Mesenteric fat pad (tissue), 1 donor: ENCODE results near the gene ANTXR1. TPM values are rescaled to one million over a fixed set of nuclear protein-coding genes. Genes with fewer than 3 reads are reported as not detected.

ENCODE experiments used
- DNase-seq: peaks from one replicate; pipeline ENCODE4 v3.0.0-alpha.2; 2020; ENCODE audit warnings: low spot score
- total RNA-seq: library from RNA; stranded (reverse); fragmentation: NEBNext Ultra II Directional; extraction: Animal tissue kit (Norgen Biotek cat#: 25700); gene quantifications from one replicate; pipeline ENCODE4 v1.2.1, GENCODE V29; 2021
- donor health status: DM: yes; HTN: yes; CAD: no.

The ANTXR1 gene
- total RNA-seq, 1 donor from 2014 or later: 51.9 TPM

DNA sequence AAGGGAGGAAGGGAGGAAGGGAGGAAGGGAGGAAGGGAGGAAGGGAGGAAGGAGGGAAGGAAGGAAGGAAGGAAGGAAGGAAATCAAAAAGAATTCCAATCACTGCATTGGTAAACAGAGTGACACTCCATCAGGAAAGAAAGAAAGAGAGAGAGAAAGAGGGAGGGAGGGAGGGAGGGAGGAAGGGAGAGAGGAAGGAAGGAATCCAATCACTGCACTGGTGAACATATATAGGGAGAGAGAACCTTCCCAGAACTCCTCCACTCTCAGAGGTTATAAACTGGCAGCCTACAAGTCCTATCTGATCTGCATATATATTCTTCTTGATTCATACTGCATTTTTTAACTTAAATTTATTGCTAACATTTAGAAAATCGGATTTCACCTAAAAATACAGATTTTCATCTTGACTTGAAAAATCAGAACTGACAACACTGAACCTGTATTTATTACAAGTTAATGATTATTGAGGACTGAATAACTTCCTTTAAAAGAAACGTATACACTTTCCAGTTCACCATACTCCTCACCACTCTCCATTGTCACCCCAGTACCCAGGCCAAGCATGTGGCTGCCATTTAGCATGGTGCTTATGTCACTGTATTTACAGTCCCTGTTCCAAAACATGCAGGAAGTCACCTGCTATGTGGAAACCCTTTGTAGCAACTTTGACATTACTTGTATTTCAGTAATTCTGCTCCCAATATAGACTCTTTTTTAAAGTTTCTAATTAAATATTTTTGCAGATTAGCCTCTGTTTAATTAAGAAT is 83.5 kb downstream of the ANTXR1 start:
- DNase-seq: no peak

DNA sequence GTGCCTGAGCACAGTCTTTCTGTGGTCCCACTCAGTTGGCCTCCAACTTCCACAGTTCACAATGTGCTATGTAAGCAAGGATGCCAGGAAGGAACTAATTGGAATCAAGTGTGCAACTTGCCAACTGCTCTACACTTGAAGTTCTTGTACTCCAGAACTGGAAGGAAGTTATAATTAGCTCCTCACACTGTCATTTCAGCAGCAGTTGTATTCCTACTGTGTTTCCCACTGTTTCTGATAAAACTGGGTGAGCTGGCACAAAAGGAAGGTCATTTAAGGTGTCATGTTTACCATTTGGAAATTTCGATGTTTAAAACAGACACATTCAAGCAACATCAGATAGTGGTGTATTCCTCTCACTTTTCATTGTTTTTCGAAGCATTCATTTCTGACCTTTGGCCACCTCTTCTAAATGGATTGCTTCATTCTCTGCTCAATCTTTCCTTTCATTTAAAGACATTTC is 84.2 kb downstream of the ANTXR1 start:
- DNase-seq: no peak

GRCh38 chr2:69097891-69098655 is 85.1 kb downstream of the ANTXR1 start:
- DNase-seq: no peak

GRCh38 chr2:69099541-69099940 is 86.6 kb downstream of the ANTXR1 start:
- no peak for DNase-seq

- no peak for DNase-seq
Measured at GRCh38 chr2:69100220-69100723, 87.3 kb downstream of the ANTXR1 start.

- DNase-seq: no peak
Measured at GRCh38 chr2:69102041-69102593, 89.1 kb downstream of the ANTXR1 start.

GRCh38 chr2:69103419-69103818 is 90.4 kb downstream of the ANTXR1 start:
- no peak for DNase-seq

GRCh38 chr2:69104261-69104660 is 91.3 kb downstream of the ANTXR1 start:
- DNase-seq: no peak

DNA sequence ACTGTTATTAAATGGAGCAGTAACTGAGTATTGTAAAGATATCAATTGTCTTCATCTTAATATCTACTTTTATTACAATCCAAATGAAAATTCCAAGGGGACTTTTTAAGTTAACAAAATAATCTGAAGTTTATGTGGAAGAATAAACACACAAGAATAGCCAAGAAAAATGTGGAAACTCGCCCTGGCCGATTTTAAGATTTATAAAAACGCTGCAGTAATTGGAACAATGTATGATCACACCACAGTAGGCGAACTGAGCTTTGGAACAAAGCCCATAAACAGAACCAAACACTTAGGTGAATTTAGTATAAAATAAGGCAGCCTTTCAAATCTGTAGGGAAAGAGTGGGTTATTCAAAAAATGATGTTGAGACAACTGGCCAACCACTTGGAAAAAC is 96.3 kb downstream of the ANTXR1 start:
- no peak for DNase-seq

GRCh38 chr2:69111076-69111475 is 98.1 kb downstream of the ANTXR1 start:
- DNase-seq: no peak

DNA sequence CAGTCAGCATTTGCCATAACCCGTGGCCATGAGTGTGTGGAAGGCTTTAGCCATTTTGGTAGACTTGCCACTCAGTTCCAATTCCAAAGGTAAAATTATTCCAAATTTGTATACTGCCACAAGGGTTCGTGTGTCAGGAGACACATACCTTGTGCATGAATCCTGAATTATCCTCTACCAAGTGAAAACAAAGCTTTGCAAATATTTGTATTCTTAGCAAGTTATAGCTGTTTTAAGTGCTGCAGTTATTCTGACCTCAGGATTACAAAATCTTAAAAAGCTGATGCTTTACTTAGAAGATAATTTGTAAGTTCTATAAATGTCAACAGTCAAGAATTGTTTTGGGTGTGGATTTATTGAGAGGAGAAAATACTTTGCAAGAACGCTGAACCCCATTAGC is 100.6 kb downstream of the ANTXR1 start:
- no peak for DNase-seq

DNA sequence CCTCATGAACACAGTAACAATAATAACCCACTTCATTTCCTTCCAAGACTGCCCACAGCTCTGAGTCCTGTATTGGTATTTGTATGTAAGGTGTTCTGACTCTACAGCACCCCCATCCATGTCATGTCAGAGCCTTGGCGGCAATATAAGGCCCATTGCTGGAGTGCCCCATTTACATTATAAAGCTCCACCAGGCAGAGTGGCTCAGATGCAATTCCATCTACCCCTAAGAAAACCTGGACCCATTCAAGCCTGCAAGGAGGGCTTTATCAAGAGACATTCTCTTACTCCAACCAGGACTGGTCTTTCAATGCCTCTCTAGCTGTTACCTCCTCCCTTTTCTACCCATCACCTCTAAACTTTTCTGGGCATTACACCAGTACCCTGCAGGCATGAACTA is 101.6 kb downstream of the ANTXR1 start:
- DNase-seq: no peak

DNA sequence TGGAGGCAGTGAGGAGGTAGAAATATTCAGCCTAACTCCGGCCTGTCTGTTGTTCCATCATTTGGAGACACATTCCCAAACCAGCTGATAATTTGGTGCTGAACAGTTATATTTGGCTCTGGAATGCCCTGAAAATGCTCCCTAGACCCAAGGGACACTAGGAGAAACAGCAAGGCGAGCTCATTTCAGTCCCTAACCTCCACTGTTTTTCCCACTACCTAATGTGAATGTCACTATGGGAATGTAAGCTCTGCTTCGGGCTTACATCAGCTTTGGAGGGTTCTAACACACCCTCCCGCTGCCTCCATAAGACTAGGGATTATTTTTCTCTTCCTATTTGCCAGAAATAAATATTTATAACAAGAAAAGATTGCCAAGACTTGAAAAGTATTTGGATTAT is 103.5 kb downstream of the ANTXR1 start:
- DNase-seq: no peak

GRCh38 chr2:69118609-69119008 is 105.6 kb downstream of the ANTXR1 start:
- no peak for DNase-seq

- DNase-seq: no peak
Measured at GRCh38 chr2:69119104-69119894, 106.3 kb downstream of the ANTXR1 start.

DNA sequence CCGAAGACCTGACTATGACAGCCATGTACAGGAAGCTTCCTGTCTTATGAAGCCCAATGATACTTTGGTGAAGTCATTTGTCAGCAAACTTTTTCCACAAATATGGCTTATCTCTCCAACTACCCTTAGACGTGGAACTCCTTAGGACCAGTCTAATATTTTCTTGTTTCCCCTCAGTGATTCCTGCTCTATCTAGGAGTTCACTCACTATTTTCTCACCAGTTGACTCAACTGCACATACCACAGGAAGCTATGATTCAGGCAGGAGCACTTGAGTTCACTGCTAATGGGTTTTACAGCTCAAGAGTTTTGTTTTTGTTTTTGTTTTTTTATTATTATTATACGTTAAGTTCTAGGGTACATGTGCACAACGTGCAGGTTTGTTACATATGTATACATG is 109.3 kb downstream of the ANTXR1 start:
- DNase-seq: no peak

DNA sequence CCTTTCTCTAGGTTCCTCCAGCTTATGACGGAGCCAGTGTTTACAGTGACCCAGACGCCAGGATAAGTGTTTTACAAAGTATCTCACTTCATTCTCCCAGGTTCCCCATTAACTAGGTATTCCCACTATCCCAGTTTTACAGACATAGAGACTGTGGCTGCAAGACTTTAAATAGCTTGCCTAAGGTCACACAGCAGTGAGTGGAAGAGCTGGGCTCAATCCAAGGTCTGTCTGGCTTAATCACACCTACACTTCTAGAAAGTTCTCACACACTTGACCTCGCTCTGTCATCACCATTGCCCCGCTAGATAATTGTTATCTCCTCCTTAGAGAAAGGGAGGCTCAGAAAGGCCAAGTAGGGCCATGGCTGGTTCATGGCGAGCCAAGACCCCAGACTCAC is 110.2 kb downstream of the ANTXR1 start:
- no peak for DNase-seq

DNA sequence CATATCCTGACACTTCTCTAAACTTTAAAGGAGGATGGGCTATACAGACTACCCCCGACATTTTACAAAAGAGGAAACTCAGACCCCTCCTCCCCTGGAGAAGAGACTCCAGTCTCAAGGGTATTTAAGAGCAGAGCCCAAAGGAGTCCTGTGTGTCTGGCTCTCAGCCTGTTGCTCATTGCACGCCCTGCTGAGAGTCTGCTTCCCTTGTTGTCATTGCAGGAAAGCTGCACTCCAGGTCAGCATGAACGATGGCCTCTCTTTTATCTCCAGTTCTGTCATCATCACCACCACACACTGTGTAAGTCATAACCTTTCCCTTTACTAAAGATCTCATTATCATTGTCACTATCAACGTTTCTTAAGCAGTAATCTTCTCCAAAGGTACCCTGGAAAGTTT is 111.4 kb downstream of the ANTXR1 start:
- no peak for DNase-seq

- no peak for DNase-seq
Measured at GRCh38 chr2:69125816-69126215, 112.8 kb downstream of the ANTXR1 start.

DNA sequence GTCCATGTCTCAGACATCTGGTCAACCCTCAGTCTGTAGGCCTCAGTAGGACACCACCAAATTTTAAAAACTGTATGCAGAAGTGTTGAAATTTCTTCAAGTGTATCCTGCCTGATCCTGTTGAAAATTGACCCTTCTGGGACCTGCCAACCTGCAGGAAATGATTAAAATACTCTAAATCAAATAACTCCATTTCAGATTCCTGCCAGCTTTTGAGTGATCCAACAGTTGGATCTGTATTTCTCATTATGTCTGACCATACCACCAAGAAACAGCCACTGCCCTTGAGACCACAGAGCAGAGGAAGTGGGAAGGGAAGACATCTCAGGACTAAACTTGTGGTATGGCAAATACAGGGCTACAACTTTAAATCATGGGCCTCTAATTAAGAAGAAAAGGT is 113.4 kb downstream of the ANTXR1 start:
- no peak for DNase-seq

DNA sequence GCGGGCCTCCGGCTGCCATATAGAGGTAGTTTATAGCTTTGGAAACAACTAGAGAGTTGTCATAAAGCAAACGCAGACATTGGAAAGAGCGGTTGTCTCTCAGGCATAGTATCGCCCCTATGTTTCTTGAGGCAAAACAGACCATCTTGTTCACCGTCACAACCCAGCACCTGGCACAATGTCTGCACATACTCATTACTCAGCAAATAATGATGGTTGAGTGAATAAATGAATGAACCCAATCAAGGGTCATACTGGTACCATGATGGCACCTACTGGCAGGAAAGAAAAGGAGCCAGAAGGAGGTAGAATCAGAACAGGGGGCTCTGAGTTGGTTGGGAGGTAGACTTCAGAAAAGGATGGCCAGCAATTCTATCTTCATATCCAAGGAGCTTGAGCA is 118.5 kb downstream of the ANTXR1 start:
- no peak for DNase-seq
